SK-N-SH (cell line): ENCODE measurements around the gene ZNF235. TPM values are rescaled to one million over a fixed set of nuclear protein-coding genes. Genes with fewer than 3 reads are reported as not detected.

Experiments
- CTCF ChIA-PET: fragments of 300-600, 350-600 bp; formaldehyde crosslinking; extraction: SDS; loops from one replicate; lab custom pipeline; 2021; lab: Yijun Ruan, JAX
- POLR2A ChIA-PET: fragments of 350-600 bp; sonication (Branson Sonifier 250); formaldehyde crosslinking; extraction: SDS; loops from one replicate; lab custom pipeline; 2020; ENCODE audit warnings: antibody characterized with exemption, inconsistent platforms; lab: Yijun Ruan, JAX
- DNase-seq: peaks from one replicate; pipeline ENCODE4 v3.0.0; 2012
- H2AFZ ChIP-seq: fragments of 200-600 bp; sonication (generic); 2 replicates; pipeline ENCODE4 v1.8.1; 2016; ENCODE audit warnings: antibody characterized with exemption, mild to moderate bottlenecking, low read depth
- H3F3A ChIP-seq: fragments of 200-600 bp; sonication (generic); replicated peaks from 2 replicates; pipeline ENCODE3; 2016; ENCODE audit warnings: antibody characterized with exemption, mild to moderate bottlenecking; ENCODE audit not compliant: insufficient read depth
- H3K27ac ChIP-seq, 2 experiments: fragments of 200-500 bp in 1 of 2; fragments of 200-600 bp in 1 of 2; sonication (Bioruptor generic) in 1 of 2; sonication (generic), shearing (Covaris generic) in 1 of 2; 2 replicates each; pipeline versions ENCODE4 v1.5.1 to v1.6.1; 2014 to 2016; ENCODE audit warnings: low read depth in 2 of 2, inconsistent platforms in 1 of 2, low read length in 1 of 2, mild to moderate bottlenecking in 1 of 2, mixed read lengths in 1 of 2
- H3K27me3 ChIP-seq: fragments of 200-600 bp; sonication (generic), shearing (Covaris generic); 2 replicates; pipeline ENCODE4 v1.6.1; 2016; ENCODE audit warnings: mixed run types; ENCODE audit not compliant: insufficient read depth
- H3K36me3 ChIP-seq, 2 experiments: fragments of 200-500 bp in 1 of 2; fragments of 200-600 bp in 1 of 2; sonication (Bioruptor generic) in 1 of 2; sonication (generic) in 1 of 2; replicated peaks in 1 of 2; 2 replicates each; pipeline versions ENCODE3 to v1.5.1; 2014 to 2016; ENCODE audit warnings: low read length in 1 of 2, mild to moderate bottlenecking in 1 of 2; ENCODE audit not compliant: insufficient read depth in 2 of 2, control insufficient read depth in 1 of 2
- H3K4me1 ChIP-seq, 2 experiments: fragments of 200-500 bp in 1 of 2; fragments of 200-600 bp in 1 of 2; sonication (Bioruptor generic) in 1 of 2; sonication (generic), shearing (Covaris generic) in 1 of 2; 2 replicates each; pipeline versions ENCODE4 v1.5.1 to v1.6.1; 2014 to 2016; ENCODE audit warnings: low read depth in 1 of 2, low read length in 1 of 2, mixed run types in 1 of 2; ENCODE audit not compliant: insufficient read depth in 2 of 2, control insufficient read depth in 1 of 2
- H3K4me2 ChIP-seq: fragments of 200-600 bp; sonication (generic), shearing (Covaris generic); 2 replicates; pipeline ENCODE4 v1.6.1; 2017; ENCODE audit warnings: mixed run types
- H3K4me3 ChIP-seq, 2 experiments: fragments of 200-500 bp in 1 of 2; fragments of 200-600 bp in 1 of 2; sonication (Bioruptor generic) in 1 of 2; sonication (generic), shearing (Covaris generic) in 1 of 2; 2 replicates each; pipeline versions ENCODE4 v1.5.1 to v1.8.1; 2014 to 2016; ENCODE audit warnings: low read depth in 2 of 2, inconsistent platforms in 1 of 2, low read length in 1 of 2, mild to moderate bottlenecking in 1 of 2, mixed read lengths in 1 of 2, moderate library complexity in 1 of 2
- H3K79me2 ChIP-seq: fragments of 200-600 bp; sonication (generic); 2 replicates; pipeline ENCODE4 v1.8.1; 2017; ENCODE audit warnings: mild to moderate bottlenecking; ENCODE audit not compliant: insufficient read depth
- H3K9ac ChIP-seq: fragments of 200-600 bp; sonication (generic); 2 replicates; pipeline ENCODE4 v1.6.1; 2017; ENCODE audit warnings: mixed run types
- H3K9me2 ChIP-seq: fragments of 200-600 bp; sonication (generic); 2 replicates; pipeline ENCODE4 v1.6.1; 2017; ENCODE audit warnings: mixed run types
- H3K9me3 ChIP-seq: fragments of 200-600 bp; sonication (generic); 2 replicates; pipeline ENCODE4 v1.6.1; 2017; ENCODE audit warnings: mixed run types, mild to moderate bottlenecking, moderate library complexity
- H4K20me1 ChIP-seq: fragments of 200-600 bp; sonication (generic); 2 replicates; pipeline ENCODE4 v1.6.1; 2017; ENCODE audit warnings: mild to moderate bottlenecking, mixed run types; ENCODE audit not compliant: insufficient read depth
- CHD2 ChIP-seq: fragments of 150-350 bp; IDR thresholded peaks from 2 replicates; pipeline ENCODE4 v1.6.1; 2018; ENCODE audit warnings: low read length; ENCODE audit not compliant: partially characterized antibody
- ELF1 ChIP-seq: IDR thresholded peaks from 2 replicates; pipeline ENCODE4 v1.4.0; 2012
- FOSL2 ChIP-seq: IDR thresholded peaks from 2 replicates; pipeline ENCODE4 v1.4.0; 2012; ENCODE audit warnings: low read depth, mild to moderate bottlenecking, moderate library complexity, borderline replicate concordance
- GATA2 ChIP-seq: sonication (generic); formaldehyde crosslinking; IDR thresholded peaks from 2 replicates; pipeline ENCODE4 v1.5.0; 2020; ENCODE audit warnings: mild to moderate bottlenecking, missing genetic modification reagents
- JUND ChIP-seq: IDR thresholded peaks from 2 replicates; pipeline ENCODE4 v1.4.0; 2012
- MEF2A ChIP-seq: IDR thresholded peaks from 2 replicates; pipeline ENCODE4 v1.4.0; 2012; ENCODE audit warnings: low read depth, borderline replicate concordance
- NFIC ChIP-seq: IDR thresholded peaks from 2 replicates; pipeline ENCODE4 v1.4.0; 2012; ENCODE audit warnings: borderline replicate concordance
- NRF1 ChIP-seq: IDR thresholded peaks from 2 replicates; pipeline ENCODE4 v1.6.1; 2012; ENCODE audit warnings: low read depth, mild to moderate bottlenecking, low read length
- POLR2AphosphoS5 ChIP-seq: IDR thresholded peaks from 2 replicates; pipeline ENCODE4 v1.6.1; 2012; ENCODE audit warnings: low read depth, low read length
- RCOR1 ChIP-seq: fragments of 150-350 bp; IDR thresholded peaks from 2 replicates; pipeline ENCODE4 v1.6.1; 2017; ENCODE audit warnings: antibody characterized with exemption, low read length
- RXRA ChIP-seq: IDR thresholded peaks from 2 replicates; pipeline ENCODE4 v1.4.0; 2012; ENCODE audit warnings: low read depth, mild to moderate bottlenecking, borderline replicate concordance
- SMC3 ChIP-seq: IDR thresholded peaks from 2 replicates; pipeline ENCODE4 v1.6.1; 2012; ENCODE audit warnings: low read depth, low read length, improper control_type of control experiment
- YY1 ChIP-seq: IDR thresholded peaks from 2 replicates; pipeline ENCODE4 v1.4.0; 2012; ENCODE audit warnings: low read depth, mild to moderate bottlenecking
- ZBTB33 ChIP-seq: IDR thresholded peaks from 2 replicates; pipeline ENCODE4 v1.4.0; 2012; ENCODE audit warnings: low read depth, borderline replicate concordance
- WGBS: methylation state at CpG from one replicate; pipeline ENCODE4 v1.1.6; 2017; ENCODE audit warnings: low lambda C conversion rate; 5-methylcytosine and 5-hydroxymethylcytosine counted together
- polyA plus RNA-seq, 3 experiments: library from polyadenylated mRNA; depleted of rRNA; stranded (reverse); fragments of >200 nt; gene quantifications; 2 replicates each; pipeline ENCODE4 v1.2.3, GENCODE V29; 2012
- TF ChIP-seq, protein P1 (sequence below): IDR thresholded peaks from 2 replicates; pipeline ENCODE4 v1.6.1; 2012; ENCODE audit warnings: mild to moderate bottlenecking, low read depth, low read length, moderate library complexity
- TF ChIP-seq, protein P2 (sequence below): IDR thresholded peaks from 2 replicates; pipeline ENCODE4 v1.4.0; 2012; ENCODE audit warnings: low read depth, borderline replicate concordance

The ZNF235 gene
- polyA plus RNA-seq, 1 of the 3 experiments (the other 2 are of a cell fraction) = 2.7 TPM

DNA sequence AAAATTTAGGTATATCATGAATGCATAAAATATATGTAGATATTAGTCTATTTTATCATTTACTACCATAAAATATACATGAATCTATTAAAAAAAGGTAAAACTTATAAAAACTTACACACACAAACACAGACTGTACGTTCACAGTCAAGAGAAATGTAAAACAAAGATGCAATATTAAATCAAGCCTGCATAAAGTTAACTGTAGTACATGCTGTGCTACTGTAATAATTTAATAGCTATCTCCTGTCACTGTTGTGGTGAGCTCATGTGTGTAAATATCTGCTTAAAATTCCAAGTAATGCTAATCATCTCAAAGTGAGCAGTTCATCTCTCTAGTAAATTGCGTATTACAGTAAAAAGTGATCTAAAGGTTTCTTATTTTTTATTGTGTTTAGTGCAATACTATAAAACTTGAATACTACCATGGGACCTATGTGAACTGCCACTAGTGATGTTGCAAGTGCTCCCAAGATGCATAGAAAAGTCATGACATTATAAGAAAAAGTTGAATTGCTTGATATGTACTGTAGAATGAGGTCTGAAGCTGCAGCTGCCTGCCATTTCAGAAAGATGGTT, 45.9 kb downstream of the ZNF235 start:
- Histone ChIP-seq H3K36me3 (no peaks in the 10 kb centered on the region), H3K79me2 (no peaks in the 10 kb centered on the region), H3K4me2 (peak overlapping the region; percentile 80; the same call in 1 of the 2 replicates), H2AFZ (peak overlapping the region; percentile 84; the same call in 1 of the 2 replicates), H3F3A (no peaks in the 10 kb centered on the region), H3K4me3 (no peak overlapping the region), H3K4me1 (peaks cover 0 to 4% of the 10 kb centered on the region in 2 experiments; a peak in 1 of 4 replicates), H3K9me2 (no peaks in the 10 kb centered on the region), H3K27ac (no peak overlapping the region), H4K20me1 (no peaks in the 10 kb centered on the region), H3K9ac (no peak overlapping the region), H3K27me3 (no peaks in the 10 kb centered on the region), H3K9me3 (peaks cover 11% of the 10 kb centered on the region; the same call in 1 of the 2 replicates)
- no peak for DNase-seq
- TF ChIP-seq CHD2 = no peak
- TF ChIP-seq ELF1 = no peak
- no peak for TF ChIP-seq NFIC
- TF ChIP-seq, protein P1, sequence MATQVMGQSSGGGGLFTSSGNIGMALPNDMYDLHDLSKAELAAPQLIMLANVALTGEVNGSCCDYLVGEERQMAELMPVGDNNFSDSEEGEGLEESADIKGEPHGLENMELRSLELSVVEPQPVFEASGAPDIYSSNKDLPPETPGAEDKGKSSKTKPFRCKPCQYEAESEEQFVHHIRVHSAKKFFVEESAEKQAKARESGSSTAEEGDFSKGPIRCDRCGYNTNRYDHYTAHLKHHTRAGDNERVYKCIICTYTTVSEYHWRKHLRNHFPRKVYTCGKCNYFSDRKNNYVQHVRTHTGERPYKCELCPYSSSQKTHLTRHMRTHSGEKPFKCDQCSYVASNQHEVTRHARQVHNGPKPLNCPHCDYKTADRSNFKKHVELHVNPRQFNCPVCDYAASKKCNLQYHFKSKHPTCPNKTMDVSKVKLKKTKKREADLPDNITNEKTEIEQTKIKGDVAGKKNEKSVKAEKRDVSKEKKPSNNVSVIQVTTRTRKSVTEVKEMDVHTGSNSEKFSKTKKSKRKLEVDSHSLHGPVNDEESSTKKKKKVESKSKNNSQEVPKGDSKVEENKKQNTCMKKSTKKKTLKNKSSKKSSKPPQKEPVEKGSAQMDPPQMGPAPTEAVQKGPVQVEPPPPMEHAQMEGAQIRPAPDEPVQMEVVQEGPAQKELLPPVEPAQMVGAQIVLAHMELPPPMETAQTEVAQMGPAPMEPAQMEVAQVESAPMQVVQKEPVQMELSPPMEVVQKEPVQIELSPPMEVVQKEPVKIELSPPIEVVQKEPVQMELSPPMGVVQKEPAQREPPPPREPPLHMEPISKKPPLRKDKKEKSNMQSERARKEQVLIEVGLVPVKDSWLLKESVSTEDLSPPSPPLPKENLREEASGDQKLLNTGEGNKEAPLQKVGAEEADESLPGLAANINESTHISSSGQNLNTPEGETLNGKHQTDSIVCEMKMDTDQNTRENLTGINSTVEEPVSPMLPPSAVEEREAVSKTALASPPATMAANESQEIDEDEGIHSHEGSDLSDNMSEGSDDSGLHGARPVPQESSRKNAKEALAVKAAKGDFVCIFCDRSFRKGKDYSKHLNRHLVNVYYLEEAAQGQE = no peak
- no peak for TF ChIP-seq RCOR1
- TF ChIP-seq GATA2 (CRISPR knock-in tag) = no peak
- no peak for TF ChIP-seq SMC3
- TF ChIP-seq JUND = no peak
- TF ChIP-seq YY1 = no peak
- TF ChIP-seq, protein P2, sequence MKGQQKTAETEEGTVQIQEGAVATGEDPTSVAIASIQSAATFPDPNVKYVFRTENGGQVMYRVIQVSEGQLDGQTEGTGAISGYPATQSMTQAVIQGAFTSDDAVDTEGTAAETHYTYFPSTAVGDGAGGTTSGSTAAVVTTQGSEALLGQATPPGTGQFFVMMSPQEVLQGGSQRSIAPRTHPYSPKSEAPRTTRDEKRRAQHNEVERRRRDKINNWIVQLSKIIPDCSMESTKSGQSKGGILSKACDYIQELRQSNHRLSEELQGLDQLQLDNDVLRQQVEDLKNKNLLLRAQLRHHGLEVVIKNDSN = no peak
- no peak for TF ChIP-seq NRF1
- no peak for TF ChIP-seq POLR2AphosphoS5
- TF ChIP-seq RXRA = no peak
- no peak for TF ChIP-seq FOSL2
- TF ChIP-seq MEF2A = no peak
- no peak for TF ChIP-seq ZBTB33
- WGBS = 92% methylated on average over 2 of the region's 2 CpGs
- POLR2A ChIA-PET = interaction anchor here (1.5 kb wide), 1 partner anchor 47 kb away, joined by 4 read pairs; the partner anchor contains the start of gene ZNF227
- CTCF ChIA-PET = no interaction called here
